Measurements from ENCODE around the gene PPP6R3. TPM values are rescaled to one million over a fixed set of nuclear protein-coding genes. Genes with fewer than 3 reads are reported as not detected.

Gene PPP6R3
- total RNA-seq, 2 donors from 2014 or later: 118 to 146 TPM

DNA sequence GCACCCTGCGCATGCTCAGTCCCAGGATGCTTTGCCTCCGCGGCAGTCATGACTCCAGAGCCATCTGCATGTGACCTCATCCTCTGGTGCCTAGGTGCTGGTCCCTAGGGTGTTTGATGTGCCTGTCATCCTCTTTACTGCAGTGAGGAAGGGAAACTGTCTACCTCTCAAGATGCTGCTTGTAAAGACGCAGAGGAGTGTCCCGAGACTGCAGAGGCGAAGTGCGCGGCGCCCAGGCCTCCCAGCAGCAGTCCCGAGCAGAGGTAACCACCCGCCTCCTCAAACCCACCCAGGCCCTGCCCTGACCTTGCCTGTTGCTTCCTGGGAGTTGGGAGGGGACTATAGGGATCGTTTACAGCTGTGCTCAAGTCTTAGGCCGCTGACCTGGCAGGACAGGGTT lies 149.2 kb downstream of the PPP6R3 start:
- H3K9me3 ChIP-seq: no peaks in the 10 kb centered on the region
- H3K27ac ChIP-seq: no peak overlapping the region
- TF ChIP-seq, protein P1, sequence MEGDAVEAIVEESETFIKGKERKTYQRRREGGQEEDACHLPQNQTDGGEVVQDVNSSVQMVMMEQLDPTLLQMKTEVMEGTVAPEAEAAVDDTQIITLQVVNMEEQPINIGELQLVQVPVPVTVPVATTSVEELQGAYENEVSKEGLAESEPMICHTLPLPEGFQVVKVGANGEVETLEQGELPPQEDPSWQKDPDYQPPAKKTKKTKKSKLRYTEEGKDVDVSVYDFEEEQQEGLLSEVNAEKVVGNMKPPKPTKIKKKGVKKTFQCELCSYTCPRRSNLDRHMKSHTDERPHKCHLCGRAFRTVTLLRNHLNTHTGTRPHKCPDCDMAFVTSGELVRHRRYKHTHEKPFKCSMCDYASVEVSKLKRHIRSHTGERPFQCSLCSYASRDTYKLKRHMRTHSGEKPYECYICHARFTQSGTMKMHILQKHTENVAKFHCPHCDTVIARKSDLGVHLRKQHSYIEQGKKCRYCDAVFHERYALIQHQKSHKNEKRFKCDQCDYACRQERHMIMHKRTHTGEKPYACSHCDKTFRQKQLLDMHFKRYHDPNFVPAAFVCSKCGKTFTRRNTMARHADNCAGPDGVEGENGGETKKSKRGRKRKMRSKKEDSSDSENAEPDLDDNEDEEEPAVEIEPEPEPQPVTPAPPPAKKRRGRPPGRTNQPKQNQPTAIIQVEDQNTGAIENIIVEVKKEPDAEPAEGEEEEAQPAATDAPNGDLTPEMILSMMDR (IDR thresholded peaks at IDR 0.05): no peak
- no peak for TF ChIP-seq POLR2A (IDR thresholded peaks at IDR 0.05)
- no peak for TF ChIP-seq POLR2AphosphoS5 (IDR thresholded peaks at IDR 0.05)
- no peak overlapping the region for H3K4me3 ChIP-seq
- no peaks in the 10 kb centered on the region for H3K4me1 ChIP-seq (replicated peaks)
- no peaks in the 10 kb centered on the region for H3K27me3 ChIP-seq (replicated peaks; ENCODE audit: insufficient read depth)
- 87% methylated on average over 13 of the region's 13 CpGs for WGBS
- DNase-seq (ENCODE audit: low spot score): no peak
- peaks cover 2 to 5% of the 10 kb centered on the region in 2 donors for H3K36me3 ChIP-seq
- intact Hi-C loops (cut with DNase I): no loop called here

DNA sequence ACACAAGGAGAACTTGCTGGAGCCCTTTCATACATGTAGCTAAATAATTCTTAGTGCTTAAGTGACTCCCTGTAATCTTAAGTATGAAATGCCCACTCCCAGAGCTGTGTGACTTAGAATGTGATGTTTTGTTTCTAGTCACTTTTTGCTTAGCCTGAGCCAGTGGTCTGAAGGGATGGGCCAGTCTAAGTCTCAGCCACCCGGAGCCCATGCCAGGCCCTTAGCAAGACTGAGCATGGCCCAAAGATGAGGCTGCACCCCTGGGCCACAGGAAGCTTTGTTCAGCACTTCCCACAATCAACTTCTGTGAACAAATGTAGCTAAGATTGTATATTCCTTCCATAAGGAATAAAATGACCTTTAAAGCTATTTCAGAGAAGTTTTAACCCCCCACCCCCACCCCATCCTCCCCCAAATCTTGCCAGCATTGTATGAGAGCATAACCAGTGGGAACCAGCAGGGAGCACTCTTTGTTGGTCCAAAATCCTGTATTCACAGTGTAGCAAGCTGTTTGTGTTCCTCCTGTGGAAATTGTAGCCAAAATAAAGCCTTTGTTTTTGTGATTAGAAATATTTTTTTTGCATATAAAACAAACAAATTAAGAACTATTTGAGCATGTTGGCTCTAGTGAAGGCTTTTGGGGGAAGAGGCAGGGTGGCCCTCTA lies 150.0 kb downstream of the PPP6R3 start:
- TF ChIP-seq, protein P1 (IDR thresholded peaks at IDR 0.05): peak in 1 of 4 experiments; percentile 25
- TF ChIP-seq POLR2AphosphoS5 (IDR thresholded peaks at IDR 0.05): no peak
- Histone ChIP-seq H3K4me3 (no peak overlapping the region), H3K9me3 (no peaks in the 10 kb centered on the region), H3K4me1 (replicated peaks) (no peaks in the 10 kb centered on the region), H3K27ac (no peak overlapping the region), H3K36me3 (peaks cover 0 to 3% of the 10 kb centered on the region in 2 donors), H3K27me3 (replicated peaks; ENCODE audit: insufficient read depth) (no peaks in the 10 kb centered on the region)
- 36% methylated on average over 1 of the region's 1 CpG for WGBS
- intact Hi-C loops (cut with DNase I): no loop called here
- DNase-seq (ENCODE audit: low spot score): no peak

GRCh38 chr11:68615657-68616056 lies 155.1 kb downstream of the PPP6R3 start:
- 89% methylated on average over 6 of the region's 6 CpGs for WGBS
- TF ChIP-seq POLR2A (IDR thresholded peaks at IDR 0.05) (no peak), POLR2AphosphoS5 (IDR thresholded peaks at IDR 0.05) (no peak)
- TF ChIP-seq, protein P1 (IDR thresholded peaks at IDR 0.05): no peak
- peaks cover 0 to 3% of the 10 kb centered on the region in 2 donors for H3K36me3 ChIP-seq
- DNase-seq (ENCODE audit: low spot score): no peak
- intact Hi-C loops (cut with DNase I): no loop called here
- no peaks in the 10 kb centered on the region for H3K27me3 ChIP-seq (replicated peaks; ENCODE audit: insufficient read depth)
- no peaks in the 10 kb centered on the region for H3K9me3 ChIP-seq
- H3K27ac ChIP-seq: no peak overlapping the region
- no peak overlapping the region for H3K4me3 ChIP-seq
- H3K4me1 ChIP-seq (replicated peaks): no peaks in the 10 kb centered on the region

DNA sequence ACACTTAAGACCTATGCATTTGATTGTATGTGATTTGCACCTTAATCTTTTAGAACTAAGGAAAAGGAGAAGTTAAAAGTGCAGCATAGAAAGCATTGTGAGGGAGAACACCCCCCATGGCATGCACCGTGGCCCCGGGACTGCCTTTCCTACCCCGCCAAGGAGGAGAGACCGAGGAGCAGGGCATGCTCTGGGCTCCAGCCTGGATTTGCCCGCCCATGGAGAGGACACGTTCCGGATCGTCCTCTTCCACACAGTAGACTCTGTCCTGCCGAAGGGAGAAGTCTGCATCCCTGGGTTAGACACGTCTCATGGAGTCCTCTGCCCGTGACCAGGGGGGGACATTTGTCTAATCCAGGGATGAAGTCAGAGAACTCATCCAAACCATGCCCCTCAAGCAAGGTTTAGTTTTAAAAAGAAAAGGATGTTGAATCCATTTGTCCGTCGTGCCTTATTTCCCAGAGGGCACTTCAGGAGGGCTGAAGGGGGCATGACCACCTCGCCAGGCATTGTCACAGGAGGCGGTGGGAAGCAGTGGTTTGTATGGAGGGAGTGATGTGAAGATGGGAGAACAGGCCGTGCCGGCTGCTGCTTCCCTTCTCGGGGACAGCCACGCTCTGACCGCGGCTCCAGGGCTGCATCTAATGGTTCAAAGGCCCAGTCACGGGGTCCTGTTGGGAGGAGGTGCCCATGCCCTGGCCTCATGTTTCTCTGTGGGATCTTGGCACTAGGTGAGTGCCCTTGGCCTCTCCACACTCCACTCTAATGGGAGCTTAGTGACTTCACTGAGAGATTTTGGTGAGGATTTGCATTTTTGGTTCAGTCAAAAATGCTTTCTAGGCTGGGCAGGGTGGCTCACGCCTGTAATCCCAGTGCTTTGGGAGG lies 157.6 kb downstream of the PPP6R3 start:
- no peaks in the 10 kb centered on the region for H3K9me3 ChIP-seq
- DNase-seq (ENCODE audit: low spot score): no peak
- 92% methylated on average over 23 of the region's 23 CpGs for WGBS
- H3K4me1 ChIP-seq (replicated peaks): no peaks in the 10 kb centered on the region
- no peak overlapping the region for H3K4me3 ChIP-seq
- peaks cover 0 to 3% of the 10 kb centered on the region in 2 donors for H3K36me3 ChIP-seq
- no peak overlapping the region for H3K27ac ChIP-seq
- intact Hi-C loops (cut with DNase I): no loop called here
- TF ChIP-seq POLR2A (IDR thresholded peaks at IDR 0.05) (no peak), POLR2AphosphoS5 (IDR thresholded peaks at IDR 0.05) (no peak)
- TF ChIP-seq, protein P1 (IDR thresholded peaks at IDR 0.05): no peak
- no peaks in the 10 kb centered on the region for H3K27me3 ChIP-seq (replicated peaks; ENCODE audit: insufficient read depth)
